ENCODE measurements around the gene SLC2A14. TPM values are rescaled to one million over a fixed set of nuclear protein-coding genes. Genes with fewer than 3 reads are reported as not detected.

The SLC2A14 gene
- total RNA-seq, result under 0.01 and 0.22 TPM in 2 replicates

GRCh38 chr12:7872566-7873319 is at the start of gene SLC2A14:
Gene SLC2A14, minus strand, starts transcription at chr12:7872915. Its CDS starts 3,035 bp downstream, at chr12:7869880.

DNA sequence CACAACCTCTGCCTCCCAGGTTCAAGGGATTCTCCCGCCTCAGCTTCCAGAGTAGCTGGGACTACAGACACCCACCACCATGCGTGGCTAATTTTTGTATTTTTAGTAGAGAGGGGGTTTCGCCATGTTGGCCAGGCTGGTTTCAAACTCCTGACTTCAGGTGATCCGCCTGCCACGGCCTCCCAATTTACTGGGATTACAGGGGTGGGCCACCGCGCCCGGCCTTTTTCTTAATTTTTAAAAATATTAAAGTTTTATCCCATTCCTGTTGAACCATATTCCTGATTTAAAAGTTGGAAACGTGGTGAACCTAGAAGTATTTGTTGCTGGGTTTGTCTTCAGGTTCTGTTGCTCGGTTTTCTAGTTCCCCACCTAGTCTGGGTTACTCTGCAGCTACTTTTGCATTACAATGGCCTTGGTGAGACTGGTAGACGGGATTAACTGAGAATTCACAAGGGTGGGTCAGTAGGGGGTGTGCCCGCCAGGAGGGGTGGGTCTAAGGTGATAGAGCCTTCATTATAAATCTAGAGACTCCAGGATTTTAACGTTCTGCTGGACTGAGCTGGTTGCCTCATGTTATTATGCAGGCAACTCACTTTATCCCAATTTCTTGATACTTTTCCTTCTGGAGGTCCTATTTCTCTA is 83.7 kb downstream of the SLC2A14 start, which contains the start of gene NANOG:
NANOG (plus strand) TSS at position 519 of the 645 bp plus-strand sequence. CDS start 213 bp downstream, outside the sequence.

Other genes starting within 250 kb of the SLC2A14 start
- gene APOBEC1, start 207.0 kb downstream of the SLC2A14 start, total RNA-seq, result not detected in 2 replicates
- gene GDF3, start 177.1 kb downstream of the SLC2A14 start, total RNA-seq, result 0.26 and 1.2 TPM in 2 replicates
- not detected in 2 replicates for gene DPPA3, start 161.5 kb downstream of the SLC2A14 start, total RNA-seq
- gene CLEC4C, start 125.5 kb downstream of the SLC2A14 start, total RNA-seq, result not detected in 2 replicates
- gene NANOGNB, start 107.7 kb downstream of the SLC2A14 start, total RNA-seq, result not detected in 2 replicates
- gene NANOG, start 83.5 kb downstream of the SLC2A14 start, total RNA-seq, result not detected in 2 replicates
- 49.6 and 82.9 TPM in 2 replicates for gene SLC2A3, start 63.3 kb upstream of the SLC2A14 start, total RNA-seq
- 4.1 and 4.2 TPM in 2 replicates for gene FOXJ2, start 159.8 kb upstream of the SLC2A14 start, total RNA-seq
- 0.11 and 0.17 TPM in 2 replicates for gene C3AR1, start 193.4 kb upstream of the SLC2A14 start, total RNA-seq
- 29.9 and 32.5 TPM in 2 replicates for gene NECAP1, start 209.4 kb upstream of the SLC2A14 start, total RNA-seq

Data from dermis lymphatic vessel endothelial cell (primary cell).